T-helper 2 cell treated with Interferon-gamma antibody and Interleukin-4, amounts not matched to agents 5 μg/mL and 100 μg/mL, for 36 hours (primary cell): Measurements from ENCODE around the gene GRM5.
"Not testable (repeated sequence)": the region's sequence is repeated elsewhere in the genome, so short reads cannot be mapped to it uniquely, and the experiment has no call there.

Experiments used
- DNase-seq: peaks from one replicate; pipeline ENCODE4 v3.0.0; 2021; ENCODE audit warnings: low spot score
- H3K27ac Mint-ChIP-seq: one replicate; pipeline ENCODE4 v1.8.0; 2021; ENCODE audit warnings: mild to moderate bottlenecking, mixed read lengths
- H3K27me3 Mint-ChIP-seq: one replicate; pipeline ENCODE4 v1.8.0; 2021; ENCODE audit warnings: low read depth, mixed read lengths
- H3K36me3 Mint-ChIP-seq: one replicate; pipeline ENCODE4 v1.8.0; 2021; ENCODE audit warnings: low read depth, mixed read lengths
- H3K4me1 Mint-ChIP-seq: one replicate; pipeline ENCODE4 v1.8.0; 2021; ENCODE audit warnings: low read depth, mixed read lengths
- H3K4me3 Mint-ChIP-seq: one replicate; pipeline ENCODE4 v1.8.0; 2022; ENCODE audit warnings: mild to moderate bottlenecking, moderate library complexity, mixed read lengths
- H3K9me3 Mint-ChIP-seq: one replicate; pipeline ENCODE4 v1.8.0; 2021; ENCODE audit warnings: mixed read lengths

GRM5 gene

DNA sequence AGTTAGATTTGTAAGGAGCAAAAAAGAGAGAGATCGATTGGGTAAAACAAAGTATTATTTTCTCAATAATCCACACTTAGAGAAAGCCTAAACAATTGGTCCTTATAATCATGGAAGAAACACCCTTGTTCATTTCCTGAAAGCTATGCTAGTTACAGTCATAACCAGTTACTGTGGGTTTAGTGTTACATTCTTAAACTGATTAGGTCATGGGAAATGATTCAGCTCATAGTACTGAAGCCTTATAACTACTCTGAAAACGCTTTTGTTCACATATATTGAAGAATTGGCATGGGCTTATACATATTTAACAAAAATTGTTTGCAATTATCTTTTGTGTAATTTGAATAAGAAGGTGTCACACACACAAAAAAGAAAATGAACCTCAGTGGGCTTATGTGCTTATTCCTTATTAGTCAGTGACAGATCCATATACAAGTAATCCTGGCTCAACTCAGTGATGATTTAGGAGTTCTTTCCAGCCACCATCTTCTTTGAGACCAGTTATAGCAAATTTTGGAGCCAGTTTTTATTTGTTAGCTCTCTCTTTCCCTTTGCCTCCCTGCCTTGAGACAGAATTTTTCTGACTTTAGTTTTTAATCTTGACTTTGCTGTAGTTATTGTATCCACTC, 529.8 kb downstream of the GRM5 start:
- Mint-ChIP-seq H3K4me3 (no peak overlapping the region), H3K9me3 (no peaks in the 10 kb centered on the region), H3K27ac (no peak overlapping the region), H3K27me3 (peaks cover 1% of the 10 kb centered on the region), H3K36me3 (no peaks in the 10 kb centered on the region), H3K4me1 (peaks cover 7% of the 10 kb centered on the region)
- DNase-seq, result no peak

DNA sequence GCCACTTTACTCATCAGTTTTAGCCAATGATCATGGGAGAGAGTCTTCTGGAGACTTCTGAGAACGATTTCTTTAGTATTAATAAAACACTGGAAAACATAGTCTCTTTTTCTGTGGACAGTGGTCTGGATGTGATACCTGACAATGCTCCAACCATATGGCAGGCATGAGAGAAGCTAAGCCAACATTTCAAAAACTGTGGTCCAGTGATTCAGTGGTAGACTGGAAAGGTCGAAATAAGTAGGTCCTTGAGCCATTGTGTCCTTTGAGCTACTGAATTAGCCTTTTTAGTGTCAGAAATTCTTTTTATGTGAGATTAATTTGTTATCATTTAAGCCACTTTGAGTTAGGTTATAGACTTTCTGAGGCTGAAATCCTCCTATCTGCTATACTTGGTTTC, 530.5 kb downstream of the GRM5 start:
- H3K4me1 Mint-ChIP-seq, result peaks cover 7% of the 10 kb centered on the region
- no peak for DNase-seq
- H3K9me3 Mint-ChIP-seq, result no peaks in the 10 kb centered on the region
- H3K27me3 Mint-ChIP-seq, result peaks cover 3% of the 10 kb centered on the region
- no peaks in the 10 kb centered on the region for H3K36me3 Mint-ChIP-seq
- H3K27ac Mint-ChIP-seq, result no peak overlapping the region
- no peak overlapping the region for H3K4me3 Mint-ChIP-seq

- H3K27ac Mint-ChIP-seq, H3K4me1 Mint-ChIP-seq, H3K4me3 Mint-ChIP-seq: not testable (repeated sequence)
Measured at GRCh38 chr11:88534706-88535105, 531.1 kb downstream of the GRM5 start.

DNA sequence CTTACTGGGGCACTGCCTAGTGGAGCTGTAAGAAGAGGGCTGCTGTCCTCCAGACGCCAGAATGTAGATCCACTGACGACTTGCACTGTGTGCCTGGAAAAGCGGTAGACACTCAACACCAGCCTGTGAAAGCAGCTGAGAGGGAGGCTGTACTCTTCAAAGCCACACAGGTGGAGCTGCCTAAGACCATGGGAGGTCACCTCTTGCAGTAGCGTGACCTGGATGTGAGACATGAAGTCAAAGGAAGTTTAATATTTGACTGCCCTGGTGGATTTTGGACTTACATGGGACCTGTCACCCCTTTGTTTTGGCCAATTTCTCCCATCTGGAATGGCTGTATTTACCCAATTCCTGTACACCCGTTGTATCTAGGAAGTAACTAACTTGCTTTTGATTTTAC, 531.6 kb downstream of the GRM5 start:
- no peak overlapping the region for H3K4me3 Mint-ChIP-seq
- no peak for DNase-seq
- H3K27me3 Mint-ChIP-seq, result peaks cover 9% of the 10 kb centered on the region
- no peaks in the 10 kb centered on the region for H3K36me3 Mint-ChIP-seq
- no peaks in the 10 kb centered on the region for H3K9me3 Mint-ChIP-seq
- no peak overlapping the region for H3K27ac Mint-ChIP-seq
- peaks cover 7% of the 10 kb centered on the region for H3K4me1 Mint-ChIP-seq

More at GRCh38 chr11:88534706-88535105, 531.1 kb downstream of the GRM5 start:
- not testable (repeated sequence) for H3K9me3 Mint-ChIP-seq, H3K27me3 Mint-ChIP-seq, DNase-seq, H3K36me3 Mint-ChIP-seq

DNA sequence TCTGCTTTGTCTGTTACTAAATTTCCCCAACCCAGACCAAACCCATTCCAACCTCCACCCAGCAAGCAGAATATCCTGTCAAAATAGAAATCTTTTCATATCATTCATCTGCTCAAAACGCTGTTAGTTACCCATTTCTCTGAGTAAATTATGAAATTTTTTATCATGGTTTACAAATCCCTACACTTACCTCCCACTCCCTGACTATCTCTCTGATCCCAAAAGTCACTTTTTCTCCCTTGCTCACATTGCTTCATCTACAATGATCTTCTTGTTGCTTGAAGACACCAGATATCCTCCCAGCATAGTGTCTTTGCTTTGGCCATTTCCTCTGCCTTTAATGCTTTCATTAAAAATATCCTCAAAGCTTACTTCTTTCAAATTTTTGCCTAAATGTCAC, 532.8 kb downstream of the GRM5 start:
- DNase-seq, result no peak
- no peak overlapping the region for H3K27ac Mint-ChIP-seq
- H3K27me3 Mint-ChIP-seq, result peaks cover 13% of the 10 kb centered on the region
- no peaks in the 10 kb centered on the region for H3K36me3 Mint-ChIP-seq
- H3K4me3 Mint-ChIP-seq, result no peak overlapping the region
- peaks cover 7% of the 10 kb centered on the region for H3K4me1 Mint-ChIP-seq
- no peaks in the 10 kb centered on the region for H3K9me3 Mint-ChIP-seq

DNA sequence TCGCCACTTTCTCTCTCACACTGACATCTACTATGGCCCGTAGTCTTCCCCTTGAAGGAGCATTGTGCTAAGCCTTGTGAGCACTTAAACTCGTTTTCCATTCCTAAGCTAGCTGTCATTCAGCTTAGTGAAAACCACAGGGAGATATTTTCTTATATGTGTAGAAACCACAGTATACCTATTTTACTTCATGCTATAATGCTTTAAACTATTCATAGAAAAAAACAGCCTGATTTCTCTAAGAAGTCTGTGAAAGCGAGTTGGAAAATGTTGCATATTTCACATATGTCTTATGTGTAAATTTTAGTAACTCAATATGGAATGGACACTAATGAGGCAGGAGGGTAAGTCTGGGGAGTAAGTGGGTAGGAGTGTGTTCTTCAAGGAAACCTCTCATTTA, 534.0 kb downstream of the GRM5 start:
- H3K27ac Mint-ChIP-seq, result no peak overlapping the region
- no peaks in the 10 kb centered on the region for H3K9me3 Mint-ChIP-seq
- H3K27me3 Mint-ChIP-seq, result peaks cover 22% of the 10 kb centered on the region

DNA sequence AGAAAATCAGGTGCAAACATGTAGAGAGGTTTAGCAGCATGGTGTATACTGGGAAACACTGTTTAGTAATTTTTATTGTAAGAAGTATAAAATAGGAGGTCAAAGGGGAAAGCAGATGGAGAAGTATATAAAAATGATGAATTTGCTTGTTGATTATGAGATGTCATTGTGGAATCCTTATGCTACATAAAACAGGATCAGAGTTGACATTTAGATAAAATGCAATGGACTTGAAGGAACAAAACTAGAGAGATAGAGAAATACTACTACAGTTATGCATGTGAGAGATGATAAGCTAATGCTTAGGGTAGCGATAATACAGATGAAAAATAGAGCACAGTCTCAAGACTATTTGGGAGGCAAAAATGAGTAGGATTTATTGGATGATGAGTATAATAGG, 536.4 kb downstream of the GRM5 start:
- peaks cover 25% of the 10 kb centered on the region for H3K27me3 Mint-ChIP-seq
- H3K36me3 Mint-ChIP-seq, result no peaks in the 10 kb centered on the region
- DNase-seq, result no peak
- H3K9me3 Mint-ChIP-seq, result no peaks in the 10 kb centered on the region
- no peak overlapping the region for H3K27ac Mint-ChIP-seq
- H3K4me3 Mint-ChIP-seq, result no peak overlapping the region
- no peaks in the 10 kb centered on the region for H3K4me1 Mint-ChIP-seq

More for the DNA sequence above, 534.0 kb downstream of the GRM5 start:
- H3K36me3 Mint-ChIP-seq, result no peaks in the 10 kb centered on the region
- DNase-seq, result no peak
- H3K4me1 Mint-ChIP-seq, result peaks cover 7% of the 10 kb centered on the region
- H3K4me3 Mint-ChIP-seq, result no peak overlapping the region

GRCh38 chr11:88523386-88524071, 542.3 kb downstream of the GRM5 start:
- H3K9me3 Mint-ChIP-seq, result no peaks in the 10 kb centered on the region
- DNase-seq, result no peak
- no peak overlapping the region for H3K27ac Mint-ChIP-seq
- no peak overlapping the region for H3K4me3 Mint-ChIP-seq
- no peaks in the 10 kb centered on the region for H3K36me3 Mint-ChIP-seq
- no peaks in the 10 kb centered on the region for H3K4me1 Mint-ChIP-seq
- peaks cover 24% of the 10 kb centered on the region for H3K27me3 Mint-ChIP-seq

GRCh38 chr11:88522624-88523385, 543.0 kb downstream of the GRM5 start:
- DNase-seq, result no peak
- Mint-ChIP-seq H3K9me3 (no peaks in the 10 kb centered on the region), H3K27me3 (peaks cover 22% of the 10 kb centered on the region), H3K4me3 (no peak overlapping the region), H3K36me3 (no peaks in the 10 kb centered on the region), H3K27ac (no peak overlapping the region), H3K4me1 (no peaks in the 10 kb centered on the region)

GRCh38 chr11:88521799-88522201, 544.0 kb downstream of the GRM5 start:
- no peaks in the 10 kb centered on the region for H3K4me1 Mint-ChIP-seq
- H3K36me3 Mint-ChIP-seq, result no peaks in the 10 kb centered on the region
- no peak overlapping the region for H3K4me3 Mint-ChIP-seq
- H3K27ac Mint-ChIP-seq, result no peak overlapping the region
- H3K9me3 Mint-ChIP-seq, result no peaks in the 10 kb centered on the region
- peaks cover 17% of the 10 kb centered on the region for H3K27me3 Mint-ChIP-seq
- no peak for DNase-seq

- Mint-ChIP-seq H3K36me3 (no peaks in the 10 kb centered on the region), H3K4me1 (no peaks in the 10 kb centered on the region), H3K27me3 (peaks cover 17% of the 10 kb centered on the region), H3K4me3 (no peak overlapping the region), H3K9me3 (no peaks in the 10 kb centered on the region), H3K27ac (no peak overlapping the region)
- no peak for DNase-seq
Measured at GRCh38 chr11:88521399-88521798, 544.4 kb downstream of the GRM5 start.

GRCh38 chr11:88520391-88520790, 545.4 kb downstream of the GRM5 start:
- Mint-ChIP-seq H3K4me3 (no peak overlapping the region), H3K9me3 (no peaks in the 10 kb centered on the region)

GRCh38 chr11:88515002-88515401, 550.8 kb downstream of the GRM5 start:
- peaks cover 64% of the 10 kb centered on the region for H3K27me3 Mint-ChIP-seq
- DNase-seq, result no peak

More at GRCh38 chr11:88520391-88520790, 545.4 kb downstream of the GRM5 start:
- no peak for DNase-seq
- no peak overlapping the region for H3K27ac Mint-ChIP-seq
- no peaks in the 10 kb centered on the region for H3K4me1 Mint-ChIP-seq
- H3K36me3 Mint-ChIP-seq, result no peaks in the 10 kb centered on the region
- peaks cover 20% of the 10 kb centered on the region for H3K27me3 Mint-ChIP-seq

GRCh38 chr11:88511006-88511405, 554.8 kb downstream of the GRM5 start:
- peaks cover 8% of the 10 kb centered on the region for H3K4me1 Mint-ChIP-seq
- peaks cover 80% of the 10 kb centered on the region for H3K27me3 Mint-ChIP-seq
- no peaks in the 10 kb centered on the region for H3K9me3 Mint-ChIP-seq
- no peak for DNase-seq
- H3K27ac Mint-ChIP-seq, result no peak overlapping the region
- no peak overlapping the region for H3K4me3 Mint-ChIP-seq
- peaks cover 2% of the 10 kb centered on the region for H3K36me3 Mint-ChIP-seq

More at GRCh38 chr11:88515002-88515401, 550.8 kb downstream of the GRM5 start:
- Mint-ChIP-seq H3K4me3 (no peak overlapping the region), H3K27ac (no peak overlapping the region), H3K9me3 (no peaks in the 10 kb centered on the region), H3K36me3 (no peaks in the 10 kb centered on the region), H3K4me1 (no peaks in the 10 kb centered on the region)
